Stimulated activated CD4-positive, alpha-beta T cell treated with anti-CD3 and anti-CD28 coated beads, Interleukin-2, amount 100 ng/mL, for 48 hours (primary cell): ENCODE measurements around the gene CTSD.

Experiments used
- DNase-seq, 2 donors: peaks; one replicate each; pipeline ENCODE4 v3.0.0-alpha.2; 2020

Gene CTSD

DNA sequence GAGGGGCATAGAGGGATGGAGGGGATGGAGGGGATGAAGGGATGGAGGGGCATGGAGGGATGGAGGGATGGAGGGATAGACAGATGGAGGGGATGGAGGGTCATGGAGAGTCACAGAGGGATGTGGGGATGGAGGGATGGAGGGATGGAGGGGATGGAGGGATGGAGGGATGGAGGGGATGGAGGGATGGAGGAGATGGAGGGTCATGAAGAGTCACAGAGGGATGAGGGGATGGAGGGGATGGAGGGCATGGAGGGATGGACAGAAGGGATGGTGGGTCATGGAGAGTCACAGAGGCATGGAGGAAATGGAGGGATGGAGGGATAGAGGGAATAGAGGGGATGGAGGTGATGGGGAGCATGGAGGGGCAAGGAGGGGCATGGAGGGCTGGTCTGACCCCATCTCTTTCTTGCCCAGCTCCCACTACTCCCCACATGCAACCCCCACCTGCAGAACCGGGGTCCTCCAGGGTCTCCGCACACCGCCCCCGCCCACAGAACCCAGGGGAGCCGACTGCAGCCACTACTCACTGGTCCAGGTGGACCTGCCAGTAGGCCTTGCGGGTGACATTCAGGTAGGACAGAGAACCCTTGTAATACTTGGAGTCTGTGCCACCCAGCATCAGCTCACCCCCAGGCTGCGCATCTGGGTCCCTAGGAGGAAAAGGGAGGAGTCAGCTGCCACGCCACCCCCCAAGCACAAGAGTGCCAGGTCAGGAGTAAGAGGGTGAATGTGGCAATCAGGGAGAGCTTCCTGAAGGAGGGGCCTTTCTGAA, 9.2 kb downstream of the CTSD start:
- no peak for DNase-seq

DNA sequence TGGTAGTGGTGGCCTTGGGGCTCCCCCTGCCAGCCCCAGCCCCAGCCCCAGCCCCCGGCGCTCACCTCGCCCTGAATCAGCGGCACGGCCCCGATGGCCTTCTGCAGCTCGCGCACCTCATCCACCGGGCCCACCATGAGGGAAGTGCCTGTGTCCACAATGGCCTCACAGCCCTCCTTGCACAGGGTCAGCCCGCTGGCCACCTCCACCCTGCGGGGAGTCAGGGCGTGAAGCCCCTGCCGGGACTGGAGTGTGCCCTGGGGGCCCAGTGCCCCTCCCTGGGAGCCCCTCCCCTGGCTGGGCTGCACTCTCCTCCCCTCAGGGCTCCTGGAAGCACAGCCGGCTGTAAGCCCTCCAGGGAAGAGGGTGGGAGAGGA, 9.8 kb downstream of the CTSD start:
- DNase-seq, result no peak

DNA sequence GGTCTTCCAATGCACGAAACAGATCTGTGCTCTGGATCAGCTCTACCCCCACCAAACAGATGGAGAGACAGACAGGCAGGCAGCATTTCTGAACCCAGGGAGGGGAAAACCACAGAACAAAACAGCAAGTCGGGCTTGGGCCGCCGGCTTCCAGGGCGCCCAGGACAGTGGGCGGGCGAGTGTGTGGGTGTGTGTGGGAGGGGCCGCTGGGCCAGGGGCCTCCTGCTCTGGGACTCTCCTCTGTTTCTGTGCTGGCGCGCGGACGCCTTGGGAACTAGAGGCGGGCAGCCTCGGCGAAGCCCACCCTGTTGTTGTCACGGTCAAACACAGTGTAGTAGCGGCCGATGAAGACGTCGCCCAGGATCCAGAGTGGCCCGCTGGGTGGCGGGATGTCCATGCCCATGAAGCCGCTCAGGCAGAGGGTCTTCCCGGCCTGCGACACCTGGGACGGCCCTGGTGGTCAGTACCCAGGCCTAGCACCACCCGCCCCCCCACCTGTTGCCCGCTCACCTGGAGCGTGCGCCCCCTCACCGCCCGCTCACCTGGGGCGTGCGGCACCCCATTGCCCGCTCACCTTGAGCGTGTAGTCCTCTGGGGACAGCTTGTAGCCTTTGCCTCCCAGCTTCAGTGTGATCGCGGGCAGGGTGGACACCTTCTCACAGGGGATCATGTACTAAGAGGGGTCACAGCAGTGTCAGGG, 10.3 kb downstream of the CTSD start:
- no peak for DNase-seq

DNA sequence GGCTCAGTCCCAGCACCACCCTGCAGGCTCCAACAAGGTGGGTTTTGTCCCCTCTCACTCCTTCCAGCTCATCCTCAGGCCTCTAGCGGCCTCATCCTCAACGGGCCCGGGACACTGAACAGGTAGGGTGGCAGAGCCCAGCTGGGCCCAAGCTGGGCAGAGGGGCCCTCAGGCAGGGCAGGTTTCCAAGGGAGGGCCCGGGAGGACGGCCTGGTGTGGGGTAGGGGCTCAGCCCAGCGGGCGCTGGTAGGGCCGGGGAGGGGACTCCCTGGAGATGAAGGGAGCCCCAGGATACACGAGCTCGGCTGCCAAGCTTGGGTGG, 10.9 kb downstream of the CTSD start:
- no peak for DNase-seq

DNA sequence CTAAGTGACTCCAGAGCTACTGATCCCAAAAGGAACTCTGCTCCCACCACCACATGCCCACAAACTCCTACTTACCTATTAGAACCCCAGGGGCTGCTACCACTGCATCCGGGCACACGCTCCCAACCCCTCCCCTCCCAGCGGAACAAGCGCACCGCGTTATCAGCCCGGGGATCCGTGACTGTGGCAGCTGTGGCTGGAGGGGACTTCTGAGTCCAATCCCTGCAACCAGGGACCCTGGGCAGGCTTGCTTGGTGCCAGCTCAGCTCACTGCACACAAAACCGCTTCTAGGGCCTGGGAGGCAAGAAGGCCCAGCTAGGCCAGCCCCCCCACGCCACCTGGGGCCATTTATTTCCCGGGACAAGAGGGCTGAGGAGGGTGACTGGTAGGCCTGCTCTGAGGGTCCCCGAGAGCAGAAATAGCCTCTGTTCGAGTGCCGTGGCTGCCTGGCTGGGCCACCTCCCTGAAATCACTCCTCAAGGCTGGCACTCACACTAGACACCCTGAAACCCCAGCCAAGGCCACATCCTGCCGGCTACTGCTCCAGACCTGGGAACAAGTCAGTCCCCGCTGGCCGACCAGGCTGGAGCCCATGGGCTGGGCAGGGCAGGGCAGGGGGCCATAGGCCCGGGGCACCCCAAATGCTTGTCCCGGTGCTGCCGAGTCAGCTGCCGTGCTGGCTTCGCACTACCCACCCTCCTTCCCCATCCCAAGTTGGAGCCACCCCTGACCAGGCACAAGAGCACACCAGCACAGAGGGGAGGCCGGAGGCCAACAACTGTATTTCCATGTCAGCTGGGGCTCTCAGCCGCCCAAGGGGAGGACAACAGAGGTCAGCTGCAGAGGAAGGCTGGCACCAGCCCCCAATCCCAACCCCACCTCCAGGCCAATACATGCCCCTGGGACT, 11.5 kb downstream of the CTSD start:
- DNase-seq, result no peak

DNA sequence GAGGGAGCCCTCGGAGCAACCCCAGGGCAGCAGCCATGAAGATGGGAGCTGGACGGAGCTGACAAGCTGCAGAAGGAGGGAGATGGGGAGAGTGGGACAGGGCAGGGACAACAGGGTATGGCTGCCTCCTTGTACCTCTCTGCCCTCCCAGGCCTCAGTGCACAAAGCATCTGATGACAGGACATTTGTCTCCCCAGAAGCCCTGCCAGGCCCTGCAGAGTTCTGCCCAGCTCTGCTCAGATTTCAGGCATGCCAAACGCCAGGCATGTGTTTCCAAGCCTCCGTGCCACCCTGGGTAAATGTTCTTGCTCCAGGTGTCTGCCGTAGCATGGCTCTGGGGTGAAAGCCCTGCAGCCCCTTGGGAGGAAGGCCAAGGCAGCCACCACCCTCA, 12.2 kb downstream of the CTSD start:
- no peak for DNase-seq

DNA sequence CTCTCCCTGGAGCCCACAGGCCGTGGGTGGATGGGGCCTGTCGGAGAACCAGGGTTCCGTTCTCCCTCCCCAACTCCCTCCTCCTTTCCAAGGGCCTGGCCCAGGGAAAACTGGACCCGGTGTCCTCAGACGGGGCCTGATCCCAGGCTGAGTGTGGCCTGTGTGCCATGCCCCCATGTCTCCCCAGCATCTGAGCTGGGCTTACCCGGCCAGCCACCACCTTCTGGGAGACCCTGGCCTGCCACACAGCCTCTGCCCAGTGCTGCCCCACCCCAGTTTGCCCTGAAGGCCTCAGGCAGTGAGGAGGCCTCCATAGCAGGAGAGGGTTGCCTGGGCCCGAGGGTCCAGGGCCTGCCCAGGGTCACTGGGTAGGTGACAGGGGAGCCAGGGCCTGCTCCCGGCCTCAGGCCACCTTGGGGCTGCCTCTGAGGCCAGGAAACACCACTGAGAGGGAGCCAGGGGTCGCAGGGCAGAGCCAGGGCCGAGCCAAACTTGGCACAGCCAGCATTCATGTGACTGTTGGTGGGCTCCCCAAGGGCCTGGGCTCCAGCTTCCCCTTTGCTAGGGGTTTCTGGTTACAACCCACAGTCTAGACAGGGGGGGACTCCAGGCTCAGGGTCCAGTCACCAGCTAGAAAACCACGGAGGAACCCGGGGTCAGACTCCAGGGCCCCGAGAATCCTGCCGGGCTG, 12.7 kb downstream of the CTSD start:
- no peak for DNase-seq

DNA sequence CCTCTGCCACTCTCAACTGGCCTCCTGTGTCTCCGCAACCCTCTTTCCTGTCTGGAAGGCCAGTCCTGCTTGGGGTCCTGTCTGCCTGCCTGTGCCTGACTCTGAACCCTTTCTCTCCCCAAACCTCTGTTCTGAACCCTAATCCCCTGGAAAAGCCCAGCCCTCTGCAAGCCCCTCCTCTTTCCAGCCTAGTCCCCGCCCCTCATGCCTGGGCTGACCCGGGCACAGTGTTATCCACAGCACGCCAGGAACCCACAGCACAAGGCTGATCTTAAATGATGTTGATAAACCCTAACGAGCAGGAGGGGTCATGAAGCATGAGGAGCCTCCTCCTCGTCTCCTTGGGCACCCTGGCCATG, 13.3 kb downstream of the CTSD start, which contains the start of gene IFITM10:
Gene IFITM10 (minus strand): TSS at position 115 of the 359 bp plus-strand sequence. CDS start 153 bp downstream, outside the sequence.
- DNase-seq, result no peak

DNA sequence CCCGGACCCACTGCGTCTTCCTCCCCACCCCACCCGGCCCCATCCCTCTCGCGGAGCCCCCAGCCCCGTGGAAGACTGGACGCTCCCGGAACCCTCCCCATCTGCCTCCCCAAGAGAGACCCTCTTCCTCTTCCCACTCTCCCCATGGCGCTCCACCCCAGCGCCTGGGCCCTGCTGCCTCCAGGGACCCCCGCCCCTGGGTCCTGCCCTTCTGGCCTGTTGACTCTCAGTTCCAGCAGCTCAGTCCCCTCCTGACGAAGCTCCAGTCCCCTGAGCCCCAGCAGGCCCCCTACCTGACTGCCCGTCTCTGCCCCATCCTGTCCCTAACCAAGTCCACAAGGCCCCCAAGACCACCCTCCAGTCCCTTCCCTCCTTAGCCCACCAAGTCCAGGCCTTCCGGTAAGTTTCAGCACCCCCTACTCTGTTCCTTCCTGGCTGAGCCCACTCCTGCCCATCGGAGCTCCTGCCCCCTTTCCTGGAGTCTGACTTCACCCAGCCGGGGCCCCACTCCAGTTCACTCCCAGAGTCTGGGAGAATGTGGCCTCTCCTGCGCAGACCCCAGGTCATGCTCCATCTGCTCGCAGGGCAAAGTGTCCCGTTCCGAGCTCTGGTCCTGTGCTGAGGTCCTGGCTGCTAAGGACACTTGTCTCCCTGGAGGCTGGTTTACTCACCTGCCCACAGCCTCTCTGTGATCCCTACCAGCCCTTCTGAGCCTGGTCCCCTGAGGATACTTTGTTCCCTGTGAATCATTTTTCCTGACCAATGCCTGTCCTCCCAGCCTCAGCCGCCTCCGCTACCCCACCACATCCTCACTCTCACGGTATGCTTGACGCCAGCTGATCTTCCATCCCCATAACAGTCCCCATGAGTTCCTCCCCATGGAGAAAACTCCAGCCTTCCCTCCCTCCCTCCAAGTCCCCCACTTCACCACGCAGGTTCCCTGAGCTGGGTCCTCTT, 14.1 kb downstream of the CTSD start:
- no peak for DNase-seq

DNA sequence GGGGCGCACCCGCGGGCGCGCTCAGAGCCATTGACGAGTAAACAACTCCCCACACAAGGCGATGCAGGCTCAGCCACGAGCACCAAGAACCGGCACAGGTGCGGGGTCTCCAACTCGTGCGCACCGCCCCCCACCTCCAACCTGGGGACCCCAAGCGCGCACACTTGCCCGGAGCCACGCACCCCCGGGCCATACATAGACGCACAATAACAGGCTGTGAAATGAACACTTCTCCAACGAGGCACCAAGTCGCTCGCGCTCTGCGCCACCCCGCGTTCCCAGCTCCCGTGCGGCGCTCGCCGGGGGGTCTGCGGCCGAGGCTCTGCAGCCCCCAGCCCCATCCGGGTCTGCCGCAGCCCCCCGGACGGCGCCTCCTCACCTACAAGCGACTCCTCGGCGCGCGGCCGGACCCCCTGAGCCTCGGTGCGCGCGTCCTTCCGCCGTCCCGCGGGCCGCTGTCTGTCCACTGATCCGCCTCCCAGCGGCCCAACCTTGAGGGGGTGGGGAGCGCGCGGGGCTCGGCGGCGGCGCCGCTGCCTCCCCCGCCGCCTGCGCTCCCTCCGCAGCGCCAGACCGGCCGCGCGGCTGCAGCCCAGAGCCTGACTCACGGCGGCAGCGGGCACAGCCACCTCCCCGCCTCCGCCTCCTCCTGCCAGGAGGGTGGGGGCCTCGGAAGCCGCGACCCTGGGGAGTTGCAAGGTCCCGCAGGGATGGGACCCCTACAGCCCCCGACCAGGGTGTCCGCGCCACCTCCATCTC, 14.9 kb downstream of the CTSD start:
- no peak for DNase-seq

DNA sequence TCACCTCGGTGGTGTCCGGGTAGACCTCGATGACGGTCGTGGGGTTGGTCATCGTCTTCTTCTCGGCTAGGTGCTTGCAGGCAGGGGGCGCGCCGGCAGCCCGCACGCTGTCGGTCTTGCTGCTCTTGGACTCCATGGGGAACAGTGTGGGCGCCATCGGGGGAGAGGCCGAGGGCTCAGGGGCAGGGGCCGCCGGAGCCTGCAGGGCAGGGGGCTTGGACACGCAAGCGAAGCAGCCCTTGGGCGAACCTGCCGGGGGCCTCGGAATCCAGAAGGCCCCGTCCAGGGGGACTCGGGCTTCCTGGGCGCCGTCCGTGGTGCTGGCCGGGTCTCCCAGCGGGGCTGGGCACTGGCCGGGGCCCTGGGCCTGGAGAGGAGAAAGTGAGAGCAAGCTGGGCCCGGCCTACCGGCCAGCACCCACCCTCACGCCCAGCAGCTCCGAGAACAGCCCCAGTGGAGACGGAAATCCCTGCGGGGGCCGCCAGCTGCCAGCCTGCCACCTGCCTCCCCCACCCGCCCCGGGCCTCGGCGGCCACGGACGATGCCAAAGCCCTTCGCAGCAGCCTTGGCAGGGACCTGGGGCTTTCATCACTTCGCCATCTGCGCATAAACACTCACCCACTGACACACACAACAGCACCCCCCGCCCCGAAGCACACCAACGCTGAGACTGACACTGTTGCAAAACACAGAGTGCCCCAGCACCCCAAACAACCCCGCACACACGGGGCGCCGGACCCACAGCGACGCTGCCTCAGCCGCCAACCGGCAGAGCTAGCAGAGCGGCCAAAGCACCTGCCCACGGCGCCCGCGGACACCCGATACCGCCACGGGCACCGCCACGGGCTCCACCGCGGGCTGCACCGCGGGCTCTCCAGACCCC, 15.7 kb downstream of the CTSD start:
- DNase-seq, result no peak

DNA sequence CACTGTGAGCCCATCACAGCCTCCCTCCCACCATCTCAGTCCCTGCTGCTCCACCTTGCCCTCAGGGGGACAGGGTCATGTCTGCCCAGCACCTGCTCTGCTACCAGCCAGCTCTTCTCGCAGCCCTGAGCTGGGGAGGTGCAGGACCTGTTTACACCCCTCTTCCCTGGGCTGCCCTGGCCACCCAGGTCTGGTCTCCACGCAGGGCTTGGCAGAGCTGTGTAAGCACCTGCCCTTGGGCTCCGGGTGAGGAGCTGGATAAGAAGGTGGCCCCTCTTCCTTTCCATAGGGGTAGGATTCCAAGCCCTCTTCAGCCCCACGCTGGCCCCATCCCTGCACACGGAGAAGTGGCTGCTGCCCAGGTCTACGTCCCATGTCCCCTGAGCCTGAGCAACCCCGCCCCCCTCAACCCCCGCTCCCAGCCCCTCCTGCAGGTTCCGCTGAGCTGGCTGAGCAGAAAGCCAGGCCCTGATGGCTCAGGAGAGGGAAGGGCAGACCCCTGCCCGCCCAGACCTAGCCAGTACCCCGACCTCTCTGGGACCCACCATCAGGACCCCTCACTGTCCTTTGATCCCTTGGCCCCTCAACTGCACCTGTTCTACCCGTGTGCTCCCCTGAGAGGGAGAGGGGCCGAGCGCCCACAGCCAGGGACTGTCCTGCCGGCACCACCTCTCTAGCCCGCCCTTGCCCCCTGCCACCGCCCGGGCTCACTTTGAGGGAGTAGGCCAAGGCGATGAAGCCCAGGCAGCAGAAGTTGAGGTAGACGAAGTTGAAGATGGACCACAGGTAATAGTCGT, 16.6 kb downstream of the CTSD start:
- DNase-seq, result no peak

DNA sequence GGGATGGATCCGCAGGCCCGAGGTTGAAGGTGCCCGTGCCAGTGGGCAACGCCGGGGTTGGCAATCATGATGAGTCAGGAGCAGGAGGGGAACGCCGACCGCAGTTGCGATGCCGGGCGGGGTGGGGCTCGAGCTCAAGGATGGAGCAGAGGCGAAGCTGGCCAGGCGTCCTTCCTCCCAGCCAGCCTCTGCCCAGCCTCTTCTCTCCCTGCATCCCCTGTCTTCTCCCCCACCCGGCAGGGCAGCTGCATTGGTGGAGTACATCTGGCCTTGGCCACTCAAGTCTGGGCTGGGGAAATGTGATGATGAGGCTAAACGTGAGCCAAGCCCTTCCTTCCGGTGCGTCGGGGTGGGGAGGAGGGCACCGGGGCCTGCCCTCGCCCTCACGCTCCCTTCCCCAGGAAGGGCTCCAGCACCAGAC, 17.2 kb downstream of the CTSD start:
- no peak for DNase-seq

DNA sequence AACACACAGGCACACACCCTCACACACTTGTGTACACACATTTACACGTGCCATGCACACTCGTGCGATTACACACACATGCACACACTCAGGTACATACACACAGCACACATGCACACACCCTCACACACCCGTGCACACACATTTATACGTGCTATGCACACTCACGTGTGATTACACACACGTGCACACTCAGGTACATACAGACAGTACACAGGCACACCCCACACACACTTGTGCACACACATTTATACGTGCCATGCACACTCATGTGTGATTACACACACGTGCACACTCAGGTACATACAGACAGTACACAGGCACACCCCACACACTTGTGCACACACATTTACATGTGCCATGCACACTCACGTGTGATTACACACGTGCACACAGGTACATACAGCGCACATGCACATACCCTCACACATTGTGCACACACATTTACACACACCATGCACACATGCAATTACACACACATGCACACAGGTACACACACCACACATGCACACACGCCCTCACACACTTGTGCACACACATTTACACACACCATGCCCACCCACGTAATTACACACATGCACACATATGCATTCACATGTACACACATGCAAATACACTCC, 17.9 kb downstream of the CTSD start:
- no peak for DNase-seq

DNA sequence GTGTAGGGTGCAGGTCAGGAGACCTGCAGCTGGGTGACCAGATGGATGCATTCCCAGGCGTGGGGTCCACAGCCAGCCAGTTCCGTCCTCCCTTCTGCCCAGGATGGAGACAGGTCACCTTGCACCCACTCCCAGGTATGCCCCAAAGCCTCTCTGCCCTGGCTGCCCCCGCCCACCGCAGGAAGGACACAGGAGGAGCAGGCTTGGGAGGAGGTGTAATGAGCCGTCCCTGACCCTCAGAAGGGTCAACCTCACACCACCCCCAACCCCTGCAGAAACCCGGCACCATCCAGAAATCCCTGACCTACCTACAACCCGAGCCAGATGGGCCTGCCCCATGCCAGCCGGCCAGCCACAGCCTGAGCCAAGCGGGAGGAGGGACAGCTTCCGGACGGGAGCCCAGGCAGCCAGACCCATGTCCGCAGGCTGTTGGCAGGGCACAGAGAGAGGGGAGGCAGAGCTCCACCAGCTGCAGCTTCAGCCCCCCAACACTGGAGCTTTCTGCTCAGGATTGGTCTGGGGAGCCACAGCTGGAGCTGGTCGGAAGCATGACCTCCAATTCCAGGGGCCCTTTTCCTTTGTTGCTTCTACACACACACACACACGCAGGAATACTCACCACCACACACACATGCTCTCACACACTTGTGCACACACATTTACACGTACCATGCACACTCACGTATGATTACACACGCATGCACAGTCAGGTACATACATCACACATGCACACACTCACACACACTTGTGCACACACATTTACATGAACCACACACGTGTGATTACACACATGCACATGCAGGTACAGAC, 18.6 kb downstream of the CTSD start:
- no peak for DNase-seq

DNA sequence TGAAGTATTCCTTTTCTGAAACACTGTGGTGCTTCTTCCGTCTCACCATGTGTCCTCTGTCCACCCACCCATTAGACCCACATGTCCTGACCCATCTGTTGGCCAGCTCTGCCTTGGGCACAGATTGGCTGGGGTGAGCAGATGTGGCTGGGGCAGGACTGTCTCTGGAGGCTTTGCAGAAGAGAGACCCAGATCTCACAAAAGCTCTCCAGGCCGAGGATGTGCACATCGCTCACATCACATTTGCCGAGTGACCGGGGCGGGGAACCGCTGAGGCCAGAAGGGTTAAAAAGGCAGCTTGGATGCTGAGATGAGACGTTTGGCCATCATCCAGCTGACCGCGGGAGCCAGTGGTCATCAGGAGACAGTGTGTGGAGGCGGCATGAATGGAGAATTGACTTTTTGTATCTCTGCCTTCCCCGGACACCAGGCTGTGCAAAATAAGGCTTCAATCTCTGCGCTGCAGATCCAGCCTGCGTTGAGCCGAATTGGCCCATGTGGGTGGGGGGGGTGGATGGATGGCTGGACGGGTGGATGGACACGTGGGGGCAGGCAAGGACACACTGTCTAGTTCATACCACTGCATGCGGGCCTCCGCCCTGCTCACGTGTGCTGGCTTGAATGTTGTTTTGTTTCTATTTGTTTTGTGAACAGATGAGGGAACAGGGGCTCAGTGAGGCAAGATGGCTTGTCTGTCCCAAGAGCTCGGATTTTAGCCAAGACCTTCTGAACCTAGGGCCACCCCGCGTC, 19.4 kb downstream of the CTSD start:
- no peak for DNase-seq

DNA sequence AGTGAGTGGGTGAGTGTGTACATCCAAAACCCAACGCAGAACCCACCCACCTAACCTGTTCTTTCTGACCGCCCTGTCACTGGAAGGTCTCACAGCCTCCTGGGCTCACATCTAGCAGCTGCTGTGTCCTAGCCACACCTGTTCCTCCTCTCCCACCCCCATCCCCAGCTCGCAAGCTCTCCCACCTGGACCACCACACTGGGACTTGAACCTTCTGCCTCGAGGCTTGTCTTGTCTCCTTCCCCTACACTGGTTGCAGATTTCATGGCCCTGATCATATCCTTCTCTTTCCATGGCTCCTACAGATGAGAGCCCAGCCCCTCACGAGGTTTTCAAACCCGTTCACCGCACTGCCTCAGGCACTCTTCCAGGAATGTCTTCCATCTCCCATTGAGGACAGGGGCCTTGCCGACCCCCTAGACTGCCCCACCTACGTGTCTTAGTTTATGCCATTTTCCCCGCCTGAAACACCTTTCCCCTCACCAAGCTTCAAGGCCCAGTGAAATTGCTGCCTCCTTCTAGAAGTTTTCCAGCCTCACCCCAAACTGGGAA, 20.1 kb downstream of the CTSD start:
- DNase-seq, result no peak
